GM19351 (cell line): ENCODE measurements around the gene FLYWCH2.
"Not testable (repeated sequence)": the region's sequence is repeated elsewhere in the genome, so short reads cannot be mapped to it uniquely, and the experiment has no call there.

Source experiments
- ATAC-seq: cut with Tn5 transposase; IDR thresholded peaks from one replicate; pipeline ENCODE4 v1.9.1; 2021; ENCODE audit warnings: mild to moderate bottlenecking, moderate library complexity; ENCODE audit not compliant: unreplicated experiment

The FLYWCH2 gene

GRCh38 chr16:2881783-2882649 is 999 bp upstream of the FLYWCH2 start:
- peak; percentile 19 for ATAC-seq

GRCh38 chr16:2883458-2883908 is 468 bp downstream of the FLYWCH2 start:
- no peak for ATAC-seq

- no peak for ATAC-seq
Observed at GRCh38 chr16:2884041-2884451, 1.0 kb downstream of the FLYWCH2 start.

GRCh38 chr16:2894231-2894630 is 11.2 kb downstream of the FLYWCH2 start:
- no peak for ATAC-seq

DNA sequence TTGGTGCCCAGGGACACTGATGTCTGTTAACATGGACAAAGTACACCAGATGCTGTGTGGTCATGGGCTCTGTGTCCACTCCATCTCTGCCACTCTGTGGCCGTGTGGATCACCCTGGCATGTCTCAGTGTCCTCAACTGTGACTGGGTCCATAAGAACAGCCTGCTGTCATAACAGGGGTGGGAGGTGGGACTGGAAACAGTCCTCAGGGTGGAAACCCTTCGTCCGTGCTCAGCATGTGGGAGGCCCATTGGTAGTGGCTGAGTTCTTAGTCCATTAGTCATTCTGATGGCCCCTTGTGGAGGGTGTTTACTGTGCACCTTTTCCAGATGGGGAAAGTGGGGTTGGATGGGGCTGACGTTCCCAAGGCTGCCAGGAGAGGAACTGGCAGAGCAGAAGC is 12.8 kb downstream of the FLYWCH2 start:
- ATAC-seq: no peak

DNA sequence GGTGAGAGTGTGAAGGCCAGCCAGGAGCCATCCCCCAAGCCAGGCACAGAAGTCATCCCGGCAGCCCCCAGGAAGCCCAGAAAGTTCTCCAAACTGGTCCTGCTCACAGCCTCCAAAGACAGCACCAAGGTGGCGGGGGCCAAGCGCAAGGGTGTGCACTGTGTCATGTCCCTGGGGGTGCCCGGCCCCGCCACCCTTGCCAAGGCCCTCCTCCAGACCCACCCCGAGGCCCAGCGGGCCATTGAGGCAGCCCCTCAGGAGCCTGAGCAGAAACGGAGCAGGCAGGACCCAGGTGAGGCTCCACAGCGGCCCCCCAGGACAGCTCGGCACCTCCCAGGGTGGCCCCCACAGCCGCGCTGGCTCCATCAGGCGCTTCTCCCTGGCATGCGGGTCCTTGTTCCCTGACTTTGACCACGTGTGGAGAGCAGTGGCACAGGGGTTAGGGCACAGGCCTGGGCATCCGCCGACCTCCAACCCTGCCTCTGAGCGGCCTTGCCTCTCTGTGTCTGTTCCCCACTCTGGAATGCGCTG is 13.5 kb downstream of the FLYWCH2 start:
- ATAC-seq: no peak

GRCh38 chr16:2897110-2897509 is 14.1 kb downstream of the FLYWCH2 start:
- ATAC-seq: no peak

DNA sequence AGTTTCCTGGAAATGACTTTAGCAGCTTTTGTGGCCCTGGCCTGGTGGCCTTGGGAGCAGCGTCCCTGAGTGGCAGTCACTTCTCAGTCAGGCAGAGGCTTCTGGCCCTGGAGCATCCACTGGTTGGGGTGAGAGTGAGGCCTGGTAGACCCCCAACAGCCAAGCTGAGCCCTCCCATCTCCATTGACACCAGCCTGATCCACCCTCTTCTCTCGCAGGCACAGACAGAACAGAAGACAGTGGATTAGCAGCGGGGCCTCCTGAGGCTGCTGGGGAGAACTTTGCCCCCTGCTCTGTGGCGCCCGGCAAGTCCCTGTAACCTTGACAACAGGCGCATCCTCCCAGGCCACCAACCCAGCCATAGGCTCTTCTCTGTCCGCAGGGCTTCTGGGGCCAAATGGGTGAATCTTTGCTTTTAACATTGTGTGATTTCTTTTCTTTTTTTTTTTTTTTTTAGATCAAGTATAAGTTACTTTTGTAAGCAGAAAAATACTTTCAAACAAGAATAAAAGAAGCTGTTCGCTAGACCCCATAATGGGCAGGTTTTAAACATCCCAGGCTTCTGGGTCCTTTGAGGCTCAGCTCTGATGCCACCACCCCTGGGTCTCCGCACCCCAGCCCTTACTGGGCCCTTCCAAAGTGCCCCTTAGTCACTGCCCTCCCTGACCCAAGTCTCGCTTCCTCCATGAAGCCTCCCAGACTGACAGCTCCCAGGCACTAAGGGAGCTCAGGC is 16.0 kb downstream of the FLYWCH2 start:
- no peak for ATAC-seq

GRCh38 chr16:2899564-2900072 is 16.6 kb downstream of the FLYWCH2 start:
- no peak for ATAC-seq

GRCh38 chr16:2900526-2901075 is 17.6 kb downstream of the FLYWCH2 start:
- ATAC-seq: no peak

- no peak for ATAC-seq
Observed at GRCh38 chr16:2902337-2903130, 19.5 kb downstream of the FLYWCH2 start.

GRCh38 chr16:2904100-2904921 is 21.3 kb downstream of the FLYWCH2 start:
- ATAC-seq: peak; percentile 50

- ATAC-seq: no peak
Observed at GRCh38 chr16:2904922-2905240, 21.9 kb downstream of the FLYWCH2 start.

DNA sequence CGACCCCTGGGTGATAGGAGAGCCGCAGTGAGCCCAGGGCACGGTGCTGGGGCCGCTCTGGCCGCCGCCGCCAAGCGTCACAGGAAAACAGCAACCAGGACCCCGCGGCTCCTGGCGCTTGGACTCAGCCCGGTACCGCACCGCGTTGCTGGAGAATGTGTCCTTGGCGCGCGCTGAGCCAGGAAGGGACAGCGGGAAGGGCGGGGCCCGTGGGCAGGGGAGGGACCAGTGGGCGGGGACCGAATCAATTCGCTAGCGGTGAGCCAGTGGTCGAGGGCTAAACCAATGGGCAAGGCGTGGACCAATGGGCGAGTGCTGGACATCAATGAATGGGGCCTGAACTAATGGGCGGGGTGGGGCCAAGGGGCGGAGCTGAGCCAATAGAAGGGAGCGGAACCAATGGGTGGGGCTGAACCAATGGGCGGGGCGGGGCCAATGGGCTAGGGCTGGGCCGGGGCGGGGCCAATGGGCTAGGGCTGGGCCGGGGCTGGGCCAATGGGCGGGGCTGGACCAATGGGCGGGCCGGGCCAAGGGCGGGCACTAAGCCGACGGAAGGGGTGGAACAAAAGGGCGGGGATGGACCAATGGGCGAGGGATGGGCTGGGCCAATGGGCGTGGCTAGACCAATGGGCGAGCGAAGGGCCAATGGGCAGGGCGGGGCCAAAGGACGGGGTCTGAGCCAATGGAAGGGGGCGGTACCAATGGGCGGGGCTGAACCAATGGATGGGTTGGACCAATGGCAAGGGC is 22.4 kb downstream of the FLYWCH2 start:
- peak; percentile 73 for ATAC-seq

DNA sequence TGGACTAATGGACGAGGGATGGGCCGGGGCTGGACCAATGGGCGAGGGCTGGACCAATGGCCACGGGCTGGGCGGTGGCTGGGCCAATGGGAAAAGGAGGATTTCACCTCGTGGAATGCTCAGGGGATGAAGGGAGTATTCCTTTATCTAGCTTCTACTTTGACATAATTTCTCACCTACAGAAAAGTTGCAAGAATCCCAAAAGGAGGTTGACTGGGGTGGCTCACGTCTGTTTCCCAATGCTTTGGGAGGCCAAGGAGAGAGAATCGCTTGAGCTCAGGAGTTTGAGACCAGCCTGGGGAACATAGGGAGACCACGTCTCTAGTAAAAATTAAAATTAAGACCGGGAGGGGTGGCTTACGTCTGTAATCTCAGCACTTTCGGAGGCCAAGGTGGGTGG is 23.0 kb downstream of the FLYWCH2 start:
- no peak for ATAC-seq

DNA sequence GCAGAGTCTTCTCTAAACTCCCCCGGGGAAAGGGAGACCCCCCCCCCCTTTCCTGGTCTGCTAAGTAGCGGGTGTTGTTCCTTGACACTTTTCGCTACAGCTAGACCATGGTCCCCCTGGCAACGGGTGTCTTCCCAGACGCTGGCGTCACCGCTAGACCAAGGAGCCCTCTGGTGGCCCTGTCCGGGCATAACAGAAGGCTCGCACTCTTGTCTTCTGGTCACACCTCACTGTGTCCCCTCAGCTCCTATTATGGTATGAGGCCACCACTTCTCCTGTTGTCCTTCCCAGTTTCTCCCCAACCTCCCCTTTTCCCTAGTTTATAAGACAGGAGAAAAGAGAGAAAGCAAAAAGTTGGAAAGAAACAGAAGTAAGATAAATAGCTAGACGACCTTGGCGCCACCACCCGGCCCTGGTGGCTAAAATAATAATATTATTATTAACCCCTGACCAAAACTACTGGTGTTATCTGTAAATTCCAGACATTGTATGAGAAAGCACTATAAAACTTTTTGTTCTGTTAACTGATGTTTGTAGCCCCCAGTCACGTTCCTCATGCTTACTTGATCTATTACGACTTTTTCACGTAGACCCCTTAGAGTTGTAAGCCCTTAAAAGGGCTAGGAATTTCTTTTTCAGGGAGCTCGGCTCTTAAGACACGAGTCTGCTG is 24.2 kb downstream of the FLYWCH2 start:
- ATAC-seq: not testable (repeated sequence)

DNA sequence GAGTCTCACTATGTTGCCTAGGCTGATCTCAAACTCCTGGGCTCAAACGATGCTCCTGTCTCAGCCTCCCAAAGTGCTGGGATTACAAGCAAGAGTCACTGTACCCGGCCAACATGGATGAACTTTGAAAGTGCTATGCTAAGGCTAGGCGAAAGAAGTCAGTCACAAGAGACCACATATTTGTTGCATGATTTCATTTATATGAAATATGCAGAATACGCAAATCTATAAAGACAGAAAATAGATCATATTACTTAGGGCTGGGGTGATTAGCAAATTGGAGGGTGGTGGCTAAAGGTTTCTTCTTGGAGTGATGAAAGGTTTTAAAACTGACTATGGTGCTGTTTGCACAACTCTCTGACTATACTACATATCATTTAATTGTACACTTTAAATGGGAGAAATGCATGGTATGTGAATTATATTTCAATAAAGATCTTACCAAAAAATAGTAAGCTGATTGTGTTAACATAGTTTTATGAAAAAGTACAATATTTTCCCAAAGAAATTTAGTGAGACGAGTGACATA is 27.5 kb downstream of the FLYWCH2 start:
- ATAC-seq: no peak

DNA sequence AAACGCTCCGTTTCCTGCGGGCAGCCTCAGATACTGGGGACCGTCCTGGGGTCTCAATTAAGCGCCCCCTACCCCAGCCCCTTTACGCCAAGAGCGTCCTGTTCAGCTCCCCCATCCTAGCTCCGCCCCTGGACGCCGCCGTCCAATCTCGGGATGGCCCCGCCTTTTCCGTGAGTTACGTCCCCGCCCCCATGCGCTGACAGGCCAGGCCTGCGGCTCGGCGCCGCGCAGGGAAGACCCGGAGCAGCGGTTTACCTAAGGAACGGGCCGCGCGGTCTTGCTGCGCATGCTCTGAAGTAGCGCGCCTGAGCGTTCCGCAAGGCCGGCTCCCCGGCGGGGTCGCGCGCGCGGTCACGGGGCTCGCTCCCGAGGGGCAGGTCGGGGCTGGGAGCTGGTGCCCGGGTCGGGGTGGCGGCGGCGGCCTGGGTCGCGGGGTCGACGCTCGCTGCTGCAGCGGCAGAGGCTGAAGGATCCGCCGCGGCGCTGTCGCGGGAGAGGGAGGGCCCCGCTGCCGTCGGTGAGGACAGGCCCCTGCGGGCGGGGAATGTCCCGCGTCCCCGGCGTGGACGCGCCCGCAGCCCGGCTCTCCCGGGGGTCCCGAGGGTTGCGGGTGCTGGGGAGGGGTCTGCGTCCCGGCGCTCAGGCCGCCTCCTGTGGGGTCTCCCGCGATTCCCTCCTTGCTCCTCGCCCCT is 28.8 kb downstream of the FLYWCH2 start, which contains the start of gene FLYWCH1:
FLYWCH1 (plus strand) TSS at position 294 of the 692 bp plus-strand sequence. CDS start 17,755 bp downstream, outside the sequence.
- ATAC-seq: peak; percentile 91
